Endothelial cell of umbilical vein (primary cell): ENCODE data around the gene DIABLO.

Source experiments
- EZH2 ChIP-seq: IDR thresholded peaks from 2 replicates; pipeline ENCODE4 v1.6.1; 2012; ENCODE audit warnings: borderline replicate concordance, low read depth, mild to moderate bottlenecking, moderate library complexity, low read length, inconsistent platforms; ENCODE audit not compliant: severe bottlenecking
- FOS ChIP-seq: IDR thresholded peaks from 2 replicates; pipeline ENCODE4 v1.6.1; 2011; ENCODE audit warnings: mild to moderate bottlenecking, low read length, moderate library complexity, borderline replicate concordance; ENCODE audit not compliant: insufficient read depth
- GATA2 ChIP-seq: IDR thresholded peaks from 2 replicates; pipeline ENCODE4 v1.7.0; 2011; ENCODE audit warnings: low read depth, mild to moderate bottlenecking, moderate library complexity, mixed read lengths, low read length; ENCODE audit not compliant: insufficient read length, insufficient read depth
- MYC ChIP-seq: IDR thresholded peaks from one replicate; pipeline ENCODE4 v1.6.1; 2011; ENCODE audit warnings: mild to moderate bottlenecking, low read depth, low read length
- POLR2A ChIP-seq: IDR thresholded peaks from 2 replicates; pipeline ENCODE4 v1.6.1; 2012; ENCODE audit warnings: low read depth, mild to moderate bottlenecking, control low read depth, low read length
- TF ChIP-seq, protein P1 (sequence below), 2 donors: IDR thresholded peaks; 1 replicate in 1 of 2; 2 replicates in 1 of 2; pipeline ENCODE4 v1.5.1; 2011; ENCODE audit warnings: low read length in 2 of 2, mild to moderate bottlenecking in 2 of 2, moderate library complexity in 2 of 2, control low read depth in 1 of 2, inconsistent platforms in 1 of 2, low read depth in 1 of 2; ENCODE audit not compliant: insufficient read depth in 1 of 2; ENCODE audit errors: extremely low read depth in 1 of 2
- TF ChIP-seq, protein P2 (sequence below): IDR thresholded peaks from 2 replicates; pipeline ENCODE4 v1.6.1; 2011; ENCODE audit not compliant: insufficient read depth, insufficient read length

DNA sequence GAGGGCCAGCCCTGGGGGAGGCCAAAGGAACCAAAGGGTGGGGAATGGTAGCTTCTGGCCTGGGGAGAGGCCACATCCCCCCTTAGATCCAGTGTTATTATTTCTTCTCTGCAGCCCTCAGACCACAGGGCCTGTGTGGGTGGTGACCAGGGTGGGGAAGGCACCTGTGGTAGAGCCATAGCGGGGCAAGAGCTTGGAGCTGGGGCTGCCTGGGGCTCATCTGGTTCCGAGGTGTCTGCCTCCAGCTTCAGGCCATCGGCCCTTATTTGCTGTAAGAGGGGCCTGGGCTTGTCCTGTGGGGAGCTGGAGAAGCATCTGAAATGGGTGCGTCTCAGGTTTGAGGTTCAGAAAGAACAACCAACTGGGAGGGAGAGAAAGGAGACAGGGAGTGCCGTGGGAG lies 24.5 kb downstream of the DIABLO start:
- TF ChIP-seq POLR2A (no peak), GATA2 (no peak), EZH2 (no peak), FOS (no peak), MYC (no peak)
- TF ChIP-seq, protein P1, sequence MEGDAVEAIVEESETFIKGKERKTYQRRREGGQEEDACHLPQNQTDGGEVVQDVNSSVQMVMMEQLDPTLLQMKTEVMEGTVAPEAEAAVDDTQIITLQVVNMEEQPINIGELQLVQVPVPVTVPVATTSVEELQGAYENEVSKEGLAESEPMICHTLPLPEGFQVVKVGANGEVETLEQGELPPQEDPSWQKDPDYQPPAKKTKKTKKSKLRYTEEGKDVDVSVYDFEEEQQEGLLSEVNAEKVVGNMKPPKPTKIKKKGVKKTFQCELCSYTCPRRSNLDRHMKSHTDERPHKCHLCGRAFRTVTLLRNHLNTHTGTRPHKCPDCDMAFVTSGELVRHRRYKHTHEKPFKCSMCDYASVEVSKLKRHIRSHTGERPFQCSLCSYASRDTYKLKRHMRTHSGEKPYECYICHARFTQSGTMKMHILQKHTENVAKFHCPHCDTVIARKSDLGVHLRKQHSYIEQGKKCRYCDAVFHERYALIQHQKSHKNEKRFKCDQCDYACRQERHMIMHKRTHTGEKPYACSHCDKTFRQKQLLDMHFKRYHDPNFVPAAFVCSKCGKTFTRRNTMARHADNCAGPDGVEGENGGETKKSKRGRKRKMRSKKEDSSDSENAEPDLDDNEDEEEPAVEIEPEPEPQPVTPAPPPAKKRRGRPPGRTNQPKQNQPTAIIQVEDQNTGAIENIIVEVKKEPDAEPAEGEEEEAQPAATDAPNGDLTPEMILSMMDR (IDR thresholded peaks at IDR 0.05; ENCODE audit: extremely low read depth in 1 of 2, insufficient read depth in 1 of 2, low read depth in 1 of 2, low read length in 2 of 2) = no peak
- TF ChIP-seq, protein P2, sequence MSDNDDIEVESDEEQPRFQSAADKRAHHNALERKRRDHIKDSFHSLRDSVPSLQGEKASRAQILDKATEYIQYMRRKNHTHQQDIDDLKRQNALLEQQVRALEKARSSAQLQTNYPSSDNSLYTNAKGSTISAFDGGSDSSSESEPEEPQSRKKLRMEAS = no peak
